ENCODE measurements around the gene CDS1.

CDS1 gene

DNA sequence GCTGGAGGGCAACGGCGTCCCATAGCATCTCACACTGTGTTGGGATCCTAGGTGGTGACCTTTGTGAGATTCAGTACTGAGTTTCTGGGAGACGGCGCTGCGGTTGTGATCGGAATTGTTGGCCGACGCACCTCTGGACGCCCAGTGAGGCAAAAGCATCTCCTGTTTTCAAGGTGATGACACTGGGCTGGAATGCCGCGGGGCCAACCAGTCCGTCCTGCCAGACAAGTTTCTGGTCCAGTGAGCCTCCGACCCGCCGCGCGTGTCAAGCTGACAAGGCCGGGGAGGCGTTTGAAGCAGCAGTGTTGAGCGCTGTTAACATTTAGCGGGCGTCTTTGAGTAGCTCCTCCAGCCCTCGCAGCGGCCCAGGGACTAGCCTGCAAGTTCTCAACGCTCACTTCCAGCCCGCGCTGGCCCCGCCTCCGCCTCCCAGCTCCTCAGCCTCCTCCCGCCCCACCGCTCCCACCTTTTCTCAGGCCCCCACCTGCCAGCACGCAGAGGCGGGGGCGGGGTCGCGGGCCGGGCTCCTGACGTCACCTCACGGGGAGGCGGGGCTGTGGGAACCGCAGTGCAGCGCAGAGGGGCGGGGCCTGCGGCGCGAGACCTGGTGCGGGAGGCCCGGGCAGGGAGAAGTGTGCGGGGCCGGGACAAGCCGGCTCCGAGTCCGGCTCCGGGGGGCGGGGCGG, 482 bp upstream of the CDS1 start:
- H3K4me1 Mint-ChIP-seq (ENCODE audit: low read depth): peaks cover 13% of the 10 kb centered on the region
- H3K4me3 Mint-ChIP-seq: peak overlapping the region; percentile 66
- H3K36me3 Mint-ChIP-seq (ENCODE audit: low read depth): no peaks in the 10 kb centered on the region
- H3K9me3 Mint-ChIP-seq: peaks cover 3% of the 10 kb centered on the region
- H3K27ac Mint-ChIP-seq: no peak overlapping the region
- peaks cover 65% of the 10 kb centered on the region for H3K27me3 Mint-ChIP-seq

DNA sequence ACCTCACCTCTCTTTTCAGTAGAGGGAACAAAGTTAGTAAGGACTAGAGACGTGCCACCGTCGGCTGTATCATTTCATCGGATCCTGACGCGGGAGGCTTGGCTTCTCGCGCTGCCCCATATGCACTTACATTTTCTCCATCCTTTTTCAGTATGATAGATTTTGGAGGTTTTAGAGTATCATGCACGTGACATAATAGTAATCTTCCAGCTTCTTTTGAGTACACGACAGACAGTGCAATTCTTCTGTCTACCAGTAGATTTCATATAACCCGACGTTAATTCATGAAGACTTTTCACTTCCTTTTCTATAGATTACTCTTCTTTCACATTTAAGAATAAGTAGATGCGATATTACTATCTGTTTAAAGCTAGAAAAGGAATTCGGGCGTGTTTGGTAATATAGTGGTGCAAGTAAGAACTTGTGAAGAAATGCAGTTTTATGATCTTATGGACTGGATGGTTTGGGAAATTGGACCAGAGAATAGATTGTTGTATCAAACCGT, 1.0 kb downstream of the CDS1 start:
- H3K9me3 Mint-ChIP-seq: peaks cover 4% of the 10 kb centered on the region
- no peak overlapping the region for H3K27ac Mint-ChIP-seq
- no peaks in the 10 kb centered on the region for H3K36me3 Mint-ChIP-seq (ENCODE audit: low read depth)
- peak overlapping the region; percentile 73 for H3K4me3 Mint-ChIP-seq
- H3K27me3 Mint-ChIP-seq: peaks cover 73% of the 10 kb centered on the region
- H3K4me1 Mint-ChIP-seq (ENCODE audit: low read depth): peaks cover 13% of the 10 kb centered on the region

DNA sequence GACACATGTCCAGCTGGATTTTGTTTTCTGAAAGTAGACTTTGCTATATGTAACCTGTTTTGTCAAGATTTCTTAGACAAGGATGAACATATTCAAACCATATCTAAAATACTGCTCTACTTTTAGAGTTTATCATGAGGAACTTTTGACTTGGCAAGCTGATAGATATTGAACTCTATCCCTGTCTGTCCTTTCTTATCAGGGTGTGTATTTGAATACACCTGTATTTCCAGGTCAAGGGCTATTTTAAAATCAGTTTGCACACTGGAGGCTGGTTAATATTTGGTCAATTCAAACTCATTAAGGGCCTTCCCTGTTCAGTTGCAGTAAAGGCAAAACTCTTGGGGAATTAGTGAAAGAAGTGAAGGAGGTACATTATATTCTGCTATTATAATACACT, 2.3 kb downstream of the CDS1 start:
- Mint-ChIP-seq H3K4me1 (ENCODE audit: low read depth) (peaks cover 13% of the 10 kb centered on the region), H3K36me3 (ENCODE audit: low read depth) (no peaks in the 10 kb centered on the region), H3K27ac (no peak overlapping the region), H3K4me3 (no peak overlapping the region), H3K27me3 (peaks cover 63% of the 10 kb centered on the region), H3K9me3 (peaks cover 4% of the 10 kb centered on the region)

DNA sequence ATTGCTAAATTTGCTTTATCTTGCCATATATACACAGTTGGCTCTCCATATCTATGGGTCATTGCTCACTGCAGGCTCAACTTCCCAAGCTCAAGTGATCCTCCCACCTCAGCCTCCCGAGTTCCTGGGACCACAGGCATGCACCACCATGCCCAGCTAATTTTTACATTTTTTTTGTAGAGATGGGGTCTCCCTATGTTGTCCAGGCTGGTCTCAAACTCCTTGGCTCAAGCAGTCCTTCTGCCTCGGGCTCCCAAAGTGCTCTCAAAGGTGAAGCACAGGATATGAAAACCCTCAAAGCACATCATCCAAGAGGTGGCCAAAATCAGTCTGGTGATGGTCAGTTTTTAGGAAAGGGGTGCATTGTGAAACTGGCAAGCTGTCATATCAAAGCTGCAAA, 11.8 kb downstream of the CDS1 start:
- Mint-ChIP-seq H3K9me3 (no peaks in the 10 kb centered on the region), H3K27ac (no peak overlapping the region), H3K27me3 (peaks cover 3% of the 10 kb centered on the region), H3K4me3 (no peak overlapping the region), H3K36me3 (ENCODE audit: low read depth) (no peaks in the 10 kb centered on the region), H3K4me1 (ENCODE audit: low read depth) (no peaks in the 10 kb centered on the region)

DNA sequence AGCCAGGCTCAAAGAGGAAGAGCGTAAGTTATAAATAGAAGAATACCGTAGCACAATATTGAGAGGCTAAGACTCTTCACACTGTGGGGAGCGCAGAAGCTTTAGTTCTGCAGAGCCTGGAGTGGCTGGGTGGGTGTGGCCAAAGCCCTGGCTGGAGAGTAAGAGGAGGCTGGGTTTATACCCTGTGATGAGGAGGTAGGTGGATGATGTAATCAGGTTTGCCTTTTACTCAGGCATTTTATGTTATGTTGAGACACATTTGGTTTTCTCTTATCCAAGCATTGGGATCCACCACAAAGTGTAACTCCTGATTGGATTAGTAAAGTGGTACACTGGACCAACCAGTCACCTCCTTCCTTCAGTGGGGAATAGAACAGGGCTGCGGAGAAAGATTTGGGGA, 13.9 kb downstream of the CDS1 start:
- Mint-ChIP-seq H3K27me3 (peaks cover 1% of the 10 kb centered on the region), H3K4me1 (ENCODE audit: low read depth) (no peaks in the 10 kb centered on the region), H3K9me3 (no peaks in the 10 kb centered on the region), H3K36me3 (ENCODE audit: low read depth) (no peaks in the 10 kb centered on the region), H3K4me3 (no peak overlapping the region), H3K27ac (no peak overlapping the region)

DNA sequence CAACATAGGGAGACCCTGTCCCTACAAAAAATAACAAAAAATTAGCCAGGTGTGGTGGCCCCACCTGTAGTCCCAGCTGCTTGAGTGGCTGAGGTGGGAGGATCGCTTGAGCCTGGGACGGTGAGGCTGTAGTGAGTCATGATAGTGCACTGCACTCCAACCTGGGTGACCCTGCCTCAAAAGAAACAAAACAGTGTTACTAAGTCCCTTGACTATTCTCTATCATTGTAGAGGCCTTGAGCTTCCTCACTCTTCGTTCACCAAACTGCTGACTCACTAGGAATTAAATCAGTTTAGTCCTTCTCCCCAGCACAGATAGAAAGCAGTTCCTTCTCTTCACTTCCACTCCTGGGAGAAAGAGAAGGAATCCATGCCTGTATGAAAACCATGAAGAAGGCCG, 14.5 kb downstream of the CDS1 start:
- Mint-ChIP-seq H3K4me3 (no peak overlapping the region), H3K27me3 (no peaks in the 10 kb centered on the region)

DNA sequence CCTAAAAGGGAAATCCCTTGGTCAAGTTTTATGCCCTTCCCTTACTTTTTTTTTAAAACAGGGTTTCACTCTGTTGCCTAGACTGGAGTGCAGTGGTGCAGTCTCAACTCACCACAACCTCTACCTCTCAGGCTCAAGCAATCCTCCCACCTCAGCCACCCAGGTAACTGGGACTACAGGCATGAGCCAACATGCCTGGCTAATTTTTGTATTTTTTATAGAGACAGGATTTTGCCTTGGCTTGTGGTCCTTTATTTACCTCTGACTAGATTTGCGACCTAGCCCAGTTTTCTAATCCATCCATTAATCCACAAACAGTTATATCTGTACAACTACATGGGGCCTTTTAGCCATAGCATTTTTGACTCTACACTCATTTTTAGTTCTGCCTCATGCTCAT, 23.7 kb downstream of the CDS1 start:
- Mint-ChIP-seq H3K36me3 (ENCODE audit: low read depth) (no peaks in the 10 kb centered on the region), H3K27me3 (no peaks in the 10 kb centered on the region), H3K27ac (no peak overlapping the region), H3K9me3 (no peaks in the 10 kb centered on the region), H3K4me1 (ENCODE audit: low read depth) (no peaks in the 10 kb centered on the region), H3K4me3 (no peak overlapping the region)

More for the DNA sequence above, 14.5 kb downstream of the CDS1 start:
- no peaks in the 10 kb centered on the region for H3K36me3 Mint-ChIP-seq (ENCODE audit: low read depth)
- no peak overlapping the region for H3K27ac Mint-ChIP-seq
- H3K4me1 Mint-ChIP-seq (ENCODE audit: low read depth): no peaks in the 10 kb centered on the region
- H3K9me3 Mint-ChIP-seq: no peaks in the 10 kb centered on the region

DNA sequence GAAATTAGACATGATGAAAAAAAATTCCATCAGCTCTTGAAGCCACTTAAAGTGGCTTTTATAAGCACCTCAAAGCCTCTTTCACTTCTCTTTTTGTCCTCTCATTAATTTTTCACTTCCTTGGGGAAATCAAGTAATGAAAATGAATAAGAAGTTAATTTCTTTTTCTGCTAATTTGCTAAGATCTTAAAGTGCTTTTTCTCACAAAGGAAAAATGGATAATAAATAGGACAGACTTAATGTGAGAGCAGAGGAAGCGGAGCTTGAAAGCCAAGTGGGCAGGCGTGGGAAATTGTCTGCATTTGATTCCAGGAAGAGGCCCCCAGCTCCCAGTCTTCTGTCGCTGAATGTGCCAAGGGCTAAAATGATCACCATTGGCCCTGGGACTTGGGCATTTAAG, 28.6 kb downstream of the CDS1 start:
- H3K9me3 Mint-ChIP-seq: no peaks in the 10 kb centered on the region
- H3K27me3 Mint-ChIP-seq: no peaks in the 10 kb centered on the region
- H3K36me3 Mint-ChIP-seq (ENCODE audit: low read depth): no peaks in the 10 kb centered on the region
- H3K4me1 Mint-ChIP-seq (ENCODE audit: low read depth): no peaks in the 10 kb centered on the region
- no peak overlapping the region for H3K4me3 Mint-ChIP-seq
- H3K27ac Mint-ChIP-seq: no peak overlapping the region

DNA sequence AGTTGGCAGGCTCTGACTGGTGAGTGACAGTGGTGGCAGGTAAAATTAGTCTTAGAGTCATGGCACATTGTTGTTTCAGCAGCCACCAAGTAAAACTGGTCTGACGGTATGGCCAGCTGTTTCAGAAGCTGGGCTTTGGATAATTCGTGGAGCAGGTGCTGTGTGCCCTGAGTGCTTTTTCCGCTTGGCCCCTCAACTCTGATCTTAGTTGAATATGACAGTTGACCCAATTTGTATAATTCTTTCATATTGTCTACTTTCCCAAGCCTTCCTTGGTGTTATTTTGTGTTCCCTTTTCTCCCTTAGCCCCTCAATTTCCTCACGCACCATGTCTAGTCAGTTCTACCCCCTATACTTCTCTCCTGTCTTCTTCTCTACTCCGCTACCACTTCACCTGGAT, 32.0 kb downstream of the CDS1 start:
- no peaks in the 10 kb centered on the region for H3K4me1 Mint-ChIP-seq (ENCODE audit: low read depth)
- no peaks in the 10 kb centered on the region for H3K9me3 Mint-ChIP-seq
- no peak overlapping the region for H3K4me3 Mint-ChIP-seq
- H3K36me3 Mint-ChIP-seq (ENCODE audit: low read depth): no peaks in the 10 kb centered on the region
- no peaks in the 10 kb centered on the region for H3K27me3 Mint-ChIP-seq
- no peak overlapping the region for H3K27ac Mint-ChIP-seq

DNA sequence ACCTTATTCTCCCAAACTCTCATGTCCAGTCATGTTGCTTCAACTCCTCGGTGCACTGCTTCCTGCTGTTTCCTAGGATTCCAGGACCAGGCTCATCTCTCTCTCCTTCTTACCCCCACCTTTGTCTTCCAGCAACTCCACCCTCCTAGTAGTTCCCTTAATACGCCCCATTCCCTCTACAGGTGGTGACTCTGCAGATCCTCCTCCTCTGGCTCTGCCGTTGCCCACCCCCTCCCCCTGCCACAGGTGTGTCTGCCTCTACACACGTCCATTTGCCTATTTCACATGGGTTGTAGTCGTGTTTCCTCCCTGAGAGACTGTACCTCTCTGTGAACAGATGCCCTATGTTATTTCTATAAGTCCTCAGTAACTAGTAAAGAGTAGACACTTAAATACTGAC, 32.4 kb downstream of the CDS1 start:
- no peaks in the 10 kb centered on the region for H3K9me3 Mint-ChIP-seq
- no peaks in the 10 kb centered on the region for H3K36me3 Mint-ChIP-seq (ENCODE audit: low read depth)
- H3K27ac Mint-ChIP-seq: no peak overlapping the region
- H3K4me3 Mint-ChIP-seq: no peak overlapping the region
- H3K27me3 Mint-ChIP-seq: no peaks in the 10 kb centered on the region
- no peaks in the 10 kb centered on the region for H3K4me1 Mint-ChIP-seq (ENCODE audit: low read depth)

DNA sequence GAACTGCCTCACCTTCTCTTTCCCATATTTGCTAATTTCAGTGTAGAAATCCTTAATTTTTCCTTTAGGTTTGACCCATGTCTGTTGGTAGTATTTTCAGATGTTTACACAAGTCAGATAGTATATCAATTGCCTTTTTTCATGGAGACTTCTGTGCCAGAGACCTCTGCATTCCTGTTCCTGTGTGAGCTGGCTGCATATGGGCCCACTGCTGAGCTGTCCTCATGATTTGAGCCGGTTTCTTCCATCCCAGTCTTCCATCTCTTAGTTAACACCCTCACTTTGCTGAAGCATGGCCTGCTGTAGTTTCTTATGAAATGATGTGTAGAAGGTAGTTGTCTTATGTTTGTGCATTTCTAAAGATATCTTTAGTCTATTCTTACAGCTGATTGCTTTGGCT, 40.0 kb downstream of the CDS1 start:
- H3K9me3 Mint-ChIP-seq: peaks cover 4% of the 10 kb centered on the region
- H3K4me3 Mint-ChIP-seq: no peak overlapping the region
- H3K4me1 Mint-ChIP-seq (ENCODE audit: low read depth): no peaks in the 10 kb centered on the region

DNA sequence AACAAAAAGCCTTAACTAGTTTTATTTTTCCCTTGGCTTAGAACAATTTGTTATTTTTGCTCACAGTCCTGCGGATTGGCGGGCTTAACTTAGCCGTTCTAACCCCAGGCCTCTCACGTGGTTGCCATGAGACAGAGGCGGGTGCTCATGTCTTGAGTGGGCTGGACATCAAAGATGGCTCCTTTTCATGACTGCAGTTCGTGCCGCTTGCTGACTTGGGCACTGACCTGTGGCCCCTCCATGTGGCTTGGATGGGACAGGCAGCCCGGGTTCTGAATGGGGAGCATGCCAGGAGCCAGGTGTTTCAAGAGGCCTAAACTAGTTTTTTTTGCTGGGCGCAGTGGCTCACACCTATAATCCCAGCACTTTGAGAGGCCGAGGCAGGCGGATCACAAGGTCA, 40.7 kb downstream of the CDS1 start:
- peaks cover 4% of the 10 kb centered on the region for H3K9me3 Mint-ChIP-seq
- no peak overlapping the region for H3K27ac Mint-ChIP-seq
- no peaks in the 10 kb centered on the region for H3K36me3 Mint-ChIP-seq (ENCODE audit: low read depth)
- no peaks in the 10 kb centered on the region for H3K4me1 Mint-ChIP-seq (ENCODE audit: low read depth)
- no peak overlapping the region for H3K4me3 Mint-ChIP-seq
- H3K27me3 Mint-ChIP-seq: no peaks in the 10 kb centered on the region

More for the DNA sequence above, 40.0 kb downstream of the CDS1 start:
- Mint-ChIP-seq H3K27ac (no peak overlapping the region), H3K36me3 (ENCODE audit: low read depth) (no peaks in the 10 kb centered on the region), H3K27me3 (no peaks in the 10 kb centered on the region)

DNA sequence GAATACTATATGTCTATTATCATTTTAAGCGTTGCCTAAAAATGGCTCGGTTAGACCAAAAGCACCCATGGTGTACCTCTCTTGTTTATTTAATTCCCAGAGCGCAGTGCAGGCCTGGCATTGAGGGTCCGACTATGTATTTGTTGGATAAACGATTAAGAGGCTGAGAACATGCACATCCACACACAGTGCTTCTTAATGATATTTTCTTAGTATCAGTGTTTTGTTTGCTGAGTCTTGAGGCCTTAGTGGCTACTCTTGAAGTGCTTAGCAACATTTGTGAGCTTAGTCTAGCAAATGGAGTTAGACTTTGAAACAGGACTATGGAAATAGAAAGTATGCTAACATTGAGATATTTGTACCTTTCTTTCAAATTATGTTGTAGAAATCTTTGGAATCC, 43.7 kb downstream of the CDS1 start:
- H3K9me3 Mint-ChIP-seq: peaks cover 4% of the 10 kb centered on the region
- no peaks in the 10 kb centered on the region for H3K27me3 Mint-ChIP-seq
- no peak overlapping the region for H3K4me3 Mint-ChIP-seq
- no peak overlapping the region for H3K27ac Mint-ChIP-seq
- H3K4me1 Mint-ChIP-seq (ENCODE audit: low read depth): no peaks in the 10 kb centered on the region
- no peaks in the 10 kb centered on the region for H3K36me3 Mint-ChIP-seq (ENCODE audit: low read depth)

DNA sequence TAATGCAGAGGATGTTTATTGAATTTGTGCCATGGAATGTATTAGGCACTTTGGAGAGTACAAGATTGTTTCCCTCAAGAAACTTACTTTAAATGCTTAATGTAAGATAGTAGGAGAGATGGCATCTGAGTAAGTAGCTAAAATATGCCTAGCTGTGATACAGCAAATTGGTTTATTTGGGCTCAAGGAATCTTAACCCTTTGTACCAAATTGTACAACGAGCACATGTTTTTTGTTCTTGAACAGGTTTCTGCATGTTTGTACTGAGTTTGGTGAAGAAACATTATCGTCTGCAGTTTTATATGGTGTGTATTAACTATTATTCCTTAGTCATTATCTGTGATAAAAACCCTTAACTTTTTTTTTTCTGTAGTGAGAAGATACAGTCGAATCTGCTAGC, 48.6 kb downstream of the CDS1 start:
- no peaks in the 10 kb centered on the region for H3K9me3 Mint-ChIP-seq
- no peak overlapping the region for H3K4me3 Mint-ChIP-seq
- H3K27ac Mint-ChIP-seq: no peak overlapping the region
- H3K36me3 Mint-ChIP-seq (ENCODE audit: low read depth): no peaks in the 10 kb centered on the region
- H3K27me3 Mint-ChIP-seq: no peaks in the 10 kb centered on the region
- no peaks in the 10 kb centered on the region for H3K4me1 Mint-ChIP-seq (ENCODE audit: low read depth)

DNA sequence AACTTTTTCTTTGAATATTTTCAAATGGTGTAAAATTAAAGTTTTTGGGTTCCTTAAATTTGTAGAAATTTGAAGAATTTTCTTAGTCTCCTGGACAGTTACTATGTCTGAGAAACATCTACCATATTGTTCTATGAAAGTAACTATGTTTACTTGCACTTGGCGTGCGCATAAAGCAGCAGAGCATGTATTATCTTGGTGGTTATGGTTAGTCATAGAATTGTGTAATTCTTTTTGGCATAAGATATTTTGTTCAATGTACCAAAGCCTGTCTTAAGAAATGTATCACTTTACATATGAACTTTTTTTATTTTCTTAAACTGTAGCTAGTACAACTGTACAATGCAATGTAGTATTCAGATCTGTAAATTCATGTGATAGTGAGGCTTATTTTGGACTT, 49.2 kb downstream of the CDS1 start:
- H3K4me3 Mint-ChIP-seq: no peak overlapping the region

DNA sequence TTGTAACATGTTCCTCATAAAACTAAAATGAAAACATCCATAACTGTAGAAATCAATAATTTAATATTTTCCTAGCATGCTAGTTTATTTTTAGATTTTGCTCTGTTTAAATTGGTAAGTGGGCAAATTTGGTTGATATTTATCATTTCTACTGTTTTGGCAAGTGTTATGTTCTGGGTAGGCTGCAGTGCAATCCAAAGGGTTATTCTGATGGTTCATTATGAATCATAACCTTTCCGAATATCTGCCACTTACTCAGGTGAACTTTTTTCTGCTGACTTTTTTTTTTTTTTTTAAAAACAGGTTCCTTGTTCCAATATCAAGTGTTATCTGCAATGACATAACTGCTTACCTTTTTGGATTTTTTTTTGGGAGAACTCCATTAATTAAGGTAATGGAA, 52.0 kb downstream of the CDS1 start:
- Mint-ChIP-seq H3K9me3 (no peaks in the 10 kb centered on the region), H3K4me3 (no peak overlapping the region), H3K4me1 (ENCODE audit: low read depth) (no peaks in the 10 kb centered on the region), H3K27ac (no peak overlapping the region), H3K27me3 (no peaks in the 10 kb centered on the region), H3K36me3 (ENCODE audit: low read depth) (no peaks in the 10 kb centered on the region)

More for the DNA sequence above, 49.2 kb downstream of the CDS1 start:
- H3K4me1 Mint-ChIP-seq (ENCODE audit: low read depth): no peaks in the 10 kb centered on the region
- no peaks in the 10 kb centered on the region for H3K36me3 Mint-ChIP-seq (ENCODE audit: low read depth)
- no peak overlapping the region for H3K27ac Mint-ChIP-seq
- H3K27me3 Mint-ChIP-seq: no peaks in the 10 kb centered on the region
- H3K9me3 Mint-ChIP-seq: no peaks in the 10 kb centered on the region
